HepG2 (cell line): ENCODE data around the gene ADAR. TPM values are rescaled to one million over a fixed set of nuclear protein-coding genes. Genes with fewer than 3 reads are reported as not detected.

Experiments
- CCDC6 ChIP-seq: sonication (generic); formaldehyde crosslinking; IDR thresholded peaks from 2 replicates; pipeline ENCODE4 v1.8.1; 2022; ENCODE audit warnings: mild to moderate bottlenecking, missing genetic modification reagents, moderate library complexity
- FIP1L1 ChIP-seq: fragments of 200-400 bp; formaldehyde crosslinking; IDR thresholded peaks from 2 replicates; pipeline ENCODE4 v1.6.1; 2018; ENCODE audit warnings: low read depth, mild to moderate bottlenecking, low read length, moderate library complexity, borderline replicate concordance; ENCODE audit not compliant: insufficient read depth
- HNRNPK ChIP-seq: fragments of 200-400 bp; formaldehyde crosslinking; IDR thresholded peaks from 2 replicates; pipeline ENCODE4 v1.6.1; 2018; ENCODE audit warnings: low read length, low read depth, moderate library complexity, mild to moderate bottlenecking; ENCODE audit not compliant: poor library complexity, severe bottlenecking
- HOXA3 ChIP-seq: sonication (generic); formaldehyde crosslinking; IDR thresholded peaks from 2 replicates; pipeline ENCODE4 v1.5.0; 2020; ENCODE audit warnings: missing genetic modification reagents
- KDM2A ChIP-seq: sonication (generic); formaldehyde crosslinking; IDR thresholded peaks from 2 replicates; pipeline ENCODE4 v1.4.0; 2020; ENCODE audit warnings: low read depth, missing genetic modification reagents, borderline replicate concordance
- MAZ ChIP-seq, 2 experiments: sonication (generic) in 1 of 2; formaldehyde crosslinking in 1 of 2; IDR thresholded peaks; 2 replicates each; pipeline versions ENCODE4 v1.5.0 to v1.6.1; 2012 to 2020; ENCODE audit warnings: low read depth in 2 of 2, mild to moderate bottlenecking in 2 of 2, borderline replicate concordance in 1 of 2, improper control_type of control experiment in 1 of 2, low read length in 1 of 2, missing genetic modification reagents in 1 of 2, moderate library complexity in 1 of 2
- MIER2 ChIP-seq: IDR thresholded peaks from 2 replicates; pipeline ENCODE4 v1.6.1; 2016; ENCODE audit warnings: missing biosample characterization, missing genetic modification reagents
- NR2C2 ChIP-seq: sonication (generic); formaldehyde crosslinking; IDR thresholded peaks from 2 replicates; pipeline ENCODE4 v1.4.0; 2020; ENCODE audit warnings: missing genetic modification reagents, mild to moderate bottlenecking, moderate library complexity, borderline replicate concordance
- PAWR ChIP-seq: sonication (generic); formaldehyde crosslinking; IDR thresholded peaks from 2 replicates; pipeline ENCODE4 v1.4.0; 2020; ENCODE audit warnings: missing genetic modification reagents, mild to moderate bottlenecking, borderline replicate concordance
- PHF5A ChIP-seq: IDR thresholded peaks from one replicate; pipeline ENCODE4 v1.6.1; 2018; ENCODE audit warnings: low read depth, missing genetic modification reagents; ENCODE audit not compliant: unreplicated experiment
- RBM22 ChIP-seq: fragments of 200-400 bp; formaldehyde crosslinking; optimal IDR thresholded peaks from 2 replicates; pipeline ENCODE3; 2017; ENCODE audit warnings: mild to moderate bottlenecking, low read length, moderate library complexity
- TOE1 ChIP-seq: sonication (generic); formaldehyde crosslinking; IDR thresholded peaks from 2 replicates; pipeline ENCODE4 v1.4.0; 2020; ENCODE audit warnings: mild to moderate bottlenecking, missing genetic modification reagents
- ZFP36L2 ChIP-seq: sonication (generic); formaldehyde crosslinking; IDR thresholded peaks from 2 replicates; pipeline ENCODE4 v1.4.0; 2020; ENCODE audit warnings: missing genetic modification reagents
- ZFY ChIP-seq: sonication (generic); formaldehyde crosslinking; IDR thresholded peaks from 2 replicates; pipeline ENCODE4 v1.4.0; 2020; ENCODE audit warnings: missing genetic modification reagents
- ZNF570 ChIP-seq: sonication (generic); formaldehyde crosslinking; IDR thresholded peaks from 2 replicates; pipeline ENCODE4 v1.4.0; 2020; ENCODE audit warnings: mild to moderate bottlenecking, missing genetic modification reagents, borderline replicate concordance
- polyA plus RNA-seq, 8 experiments: library from polyadenylated mRNA; depleted of rRNA in 3 of 8; stranded (reverse) in 7 of 8; unstranded in 1 of 8; fragments of >200 nt; fragmentation: Illumina TruSeq in 4 of 8; extraction: Trizol in 4 of 8; gene quantifications; 2 replicates each; pipeline versions ENCODE4 v1.2.1 to v1.2.3, GENCODE V29; 2011 to 2016; ENCODE audit warnings: low read depth in 4 of 8, missing spikeins in 1 of 8, mixed read lengths in 1 of 8; ENCODE audit not compliant: insufficient read depth in 1 of 8
- total RNA-seq, 5 experiments: library from RNA; depleted of rRNA; stranded (reverse); fragments of >200 nt; fragmentation: Illumina TruSeq; extraction: Trizol; gene quantifications; 2 replicates each; pipeline ENCODE4 v1.2.3, GENCODE V29; 2016; ENCODE audit warnings: low read depth in 1 of 5
- TF ChIP-seq, protein P1 (sequence below): sonication (generic); formaldehyde crosslinking; IDR thresholded peaks from 2 replicates; pipeline ENCODE4 v1.4.0; 2020; ENCODE audit warnings: missing genetic modification reagents, borderline replicate concordance
- TF ChIP-seq, protein P2 (sequence below): IDR thresholded peaks from 2 replicates; pipeline ENCODE4 v1.6.1; 2016; ENCODE audit warnings: low read depth
- TF ChIP-seq, protein P3 (sequence below): conservative IDR thresholded peaks from 2 replicates; pipeline ENCODE4 v1.6.1; 2018; ENCODE audit warnings: missing genetic modification reagents
- TF ChIP-seq, protein P4 (sequence below): sonication (generic); formaldehyde crosslinking; IDR thresholded peaks from 2 replicates; pipeline ENCODE4 v1.5.1; 2020; ENCODE audit warnings: mild to moderate bottlenecking, moderate library complexity, missing genetic modification reagents

ADAR gene
- total and polyA plus RNA-seq, 2 of the 13 experiments (the other 11 are each of a cell fraction or from before 2014, with no cell fraction given): 70.8 to 86.2 TPM

DNA sequence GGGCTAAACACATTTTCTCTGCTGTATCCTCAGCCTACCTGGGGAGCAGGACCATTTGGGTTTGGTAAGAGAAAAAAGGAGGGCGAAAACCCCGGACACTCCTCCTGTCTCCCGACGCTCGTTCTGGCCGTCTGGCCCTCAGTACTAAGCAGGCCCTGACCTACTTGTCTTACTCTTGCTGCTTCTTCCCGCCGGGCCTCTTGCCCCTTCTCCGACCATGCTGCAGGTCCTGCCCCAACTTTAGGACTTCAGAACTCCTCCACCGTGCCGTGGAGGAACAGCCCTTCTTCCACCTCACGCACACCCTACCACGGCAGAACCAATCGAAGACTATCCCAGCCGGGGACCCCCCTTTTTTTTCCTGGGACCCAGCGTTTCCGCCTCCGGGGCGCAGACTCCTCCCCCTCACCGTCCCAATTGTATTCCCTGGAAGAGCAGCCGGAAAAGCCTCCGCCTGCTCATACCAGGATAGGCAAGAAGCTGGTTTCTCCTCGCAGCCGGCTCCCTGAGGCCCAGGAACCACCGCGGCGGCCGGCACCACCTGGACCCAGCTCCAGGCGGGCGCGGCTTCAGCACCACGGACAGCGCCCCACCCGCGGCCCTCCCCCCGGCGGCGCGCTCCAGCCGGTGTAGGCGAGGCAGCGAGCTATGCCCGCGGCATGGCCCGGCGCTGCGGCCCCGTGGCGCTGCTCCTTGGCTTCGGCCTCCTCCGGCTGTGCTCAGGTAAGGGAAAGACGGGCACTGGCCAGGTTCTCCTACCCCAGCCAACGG, 40.4 kb downstream of the ADAR start, which contains the start of gene CHRNB2 (continued):
- TF ChIP-seq MAZ (IDR thresholded peaks at IDR 0.05; ENCODE audit: borderline replicate concordance, low read depth, low read length) (0 out of 2 replicates have a peak, but pooled peaks have one; percentile 67), MAZ (CRISPR knock-in tag; IDR thresholded peaks at IDR 0.05; ENCODE audit: low read depth) (peak; percentile 97), PAWR (CRISPR knock-in tag) (no peak), TOE1 (CRISPR knock-in tag) (peak; percentile 88), PHF5A (CRISPR knock-in tag) (no peak), HNRNPK (no peak), ZFP36L2 (0 out of 2 replicates have a peak, but pooled peaks have one; percentile 87), ZFY (CRISPR knock-in tag) (peak; percentile 65), ZNF570 (CRISPR knock-in tag) (no peak), KDM2A (peak; percentile 80), HOXA3 (CRISPR knock-in tag) (peak; percentile 85), CCDC6 (CRISPR knock-in tag) (peak; percentile 99), FIP1L1 (no peak), MIER2 (CRISPR knock-in tag) (peak; percentile 98), NR2C2 (CRISPR knock-in tag) (no peak), RBM22 (no peak)
- TF ChIP-seq, protein P1, sequence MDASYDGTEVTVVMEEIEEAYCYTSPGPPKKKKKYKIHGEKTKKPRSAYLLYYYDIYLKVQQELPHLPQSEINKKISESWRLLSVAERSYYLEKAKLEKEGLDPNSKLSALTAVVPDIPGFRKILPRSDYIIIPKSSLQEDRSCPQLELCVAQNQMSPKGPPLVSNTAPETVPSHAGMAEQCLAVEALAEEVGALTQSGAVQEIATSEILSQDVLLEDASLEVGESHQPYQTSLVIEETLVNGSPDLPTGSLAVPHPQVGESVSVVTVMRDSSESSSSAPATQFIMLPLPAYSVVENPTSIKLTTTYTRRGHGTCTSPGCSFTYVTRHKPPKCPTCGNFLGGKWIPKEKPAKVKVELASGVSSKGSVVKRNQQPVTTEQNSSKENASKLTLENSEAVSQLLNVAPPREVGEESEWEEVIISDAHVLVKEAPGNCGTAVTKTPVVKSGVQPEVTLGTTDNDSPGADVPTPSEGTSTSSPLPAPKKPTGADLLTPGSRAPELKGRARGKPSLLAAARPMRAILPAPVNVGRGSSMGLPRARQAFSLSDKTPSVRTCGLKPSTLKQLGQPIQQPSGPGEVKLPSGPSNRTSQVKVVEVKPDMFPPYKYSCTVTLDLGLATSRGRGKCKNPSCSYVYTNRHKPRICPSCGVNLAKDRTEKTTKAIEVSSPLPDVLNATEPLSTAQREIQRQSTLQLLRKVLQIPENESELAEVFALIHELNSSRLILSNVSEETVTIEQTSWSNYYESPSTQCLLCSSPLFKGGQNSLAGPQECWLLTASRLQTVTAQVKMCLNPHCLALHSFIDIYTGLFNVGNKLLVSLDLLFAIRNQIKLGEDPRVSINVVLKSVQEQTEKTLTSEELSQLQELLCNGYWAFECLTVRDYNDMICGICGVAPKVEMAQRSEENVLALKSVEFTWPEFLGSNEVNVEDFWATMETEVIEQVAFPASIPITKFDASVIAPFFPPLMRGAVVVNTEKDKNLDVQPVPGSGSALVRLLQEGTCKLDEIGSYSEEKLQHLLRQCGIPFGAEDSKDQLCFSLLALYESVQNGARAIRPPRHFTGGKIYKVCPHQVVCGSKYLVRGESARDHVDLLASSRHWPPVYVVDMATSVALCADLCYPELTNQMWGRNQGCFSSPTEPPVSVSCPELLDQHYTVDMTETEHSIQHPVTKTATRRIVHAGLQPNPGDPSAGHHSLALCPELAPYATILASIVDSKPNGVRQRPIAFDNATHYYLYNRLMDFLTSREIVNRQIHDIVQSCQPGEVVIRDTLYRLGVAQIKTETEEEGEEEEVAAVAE (CRISPR knock-in tag): peak; percentile 80; the same call in 1 of the 2 replicates
- TF ChIP-seq, protein P2, sequence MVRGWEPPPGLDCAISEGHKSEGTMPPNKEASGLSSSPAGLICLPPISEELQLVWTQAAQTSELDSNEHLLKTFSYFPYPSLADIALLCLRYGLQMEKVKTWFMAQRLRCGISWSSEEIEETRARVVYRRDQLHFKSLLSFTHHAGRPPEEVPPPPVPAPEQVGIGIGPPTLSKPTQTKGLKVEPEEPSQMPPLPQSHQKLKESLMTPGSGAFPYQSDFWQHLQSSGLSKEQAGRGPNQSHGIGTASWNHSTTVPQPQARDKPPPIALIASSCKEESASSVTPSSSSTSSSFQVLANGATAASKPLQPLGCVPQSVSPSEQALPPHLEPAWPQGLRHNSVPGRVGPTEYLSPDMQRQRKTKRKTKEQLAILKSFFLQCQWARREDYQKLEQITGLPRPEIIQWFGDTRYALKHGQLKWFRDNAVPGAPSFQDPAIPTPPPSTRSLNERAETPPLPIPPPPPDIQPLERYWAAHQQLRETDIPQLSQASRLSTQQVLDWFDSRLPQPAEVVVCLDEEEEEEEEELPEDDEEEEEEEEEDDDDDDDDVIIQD (CRISPR knock-in tag): peak; percentile 63; the same call in 1 of the 2 replicates
- TF ChIP-seq, protein P3, sequence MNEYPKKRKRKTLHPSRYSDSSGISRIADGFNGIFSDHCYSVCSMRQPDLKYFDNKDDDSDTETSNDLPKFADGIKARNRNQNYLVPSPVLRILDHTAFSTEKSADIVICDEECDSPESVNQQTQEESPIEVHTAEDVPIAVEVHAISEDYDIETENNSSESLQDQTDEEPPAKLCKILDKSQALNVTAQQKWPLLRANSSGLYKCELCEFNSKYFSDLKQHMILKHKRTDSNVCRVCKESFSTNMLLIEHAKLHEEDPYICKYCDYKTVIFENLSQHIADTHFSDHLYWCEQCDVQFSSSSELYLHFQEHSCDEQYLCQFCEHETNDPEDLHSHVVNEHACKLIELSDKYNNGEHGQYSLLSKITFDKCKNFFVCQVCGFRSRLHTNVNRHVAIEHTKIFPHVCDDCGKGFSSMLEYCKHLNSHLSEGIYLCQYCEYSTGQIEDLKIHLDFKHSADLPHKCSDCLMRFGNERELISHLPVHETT (CRISPR knock-in tag): peak; percentile 80; the same call in 1 of the 2 replicates
- TF ChIP-seq, protein P4, sequence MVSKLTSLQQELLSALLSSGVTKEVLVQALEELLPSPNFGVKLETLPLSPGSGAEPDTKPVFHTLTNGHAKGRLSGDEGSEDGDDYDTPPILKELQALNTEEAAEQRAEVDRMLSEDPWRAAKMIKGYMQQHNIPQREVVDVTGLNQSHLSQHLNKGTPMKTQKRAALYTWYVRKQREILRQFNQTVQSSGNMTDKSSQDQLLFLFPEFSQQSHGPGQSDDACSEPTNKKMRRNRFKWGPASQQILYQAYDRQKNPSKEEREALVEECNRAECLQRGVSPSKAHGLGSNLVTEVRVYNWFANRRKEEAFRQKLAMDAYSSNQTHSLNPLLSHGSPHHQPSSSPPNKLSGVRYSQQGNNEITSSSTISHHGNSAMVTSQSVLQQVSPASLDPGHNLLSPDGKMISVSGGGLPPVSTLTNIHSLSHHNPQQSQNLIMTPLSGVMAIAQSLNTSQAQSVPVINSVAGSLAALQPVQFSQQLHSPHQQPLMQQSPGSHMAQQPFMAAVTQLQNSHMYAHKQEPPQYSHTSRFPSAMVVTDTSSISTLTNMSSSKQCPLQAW: 0 out of 2 replicates have a peak, but pooled peaks have one; percentile 19
